ENCODE results near the gene SDHAF2. TPM values are rescaled to one million over a fixed set of nuclear protein-coding genes. Genes with fewer than 3 reads are reported as not detected.

Gene SDHAF2
- total RNA-seq, 1 experiment from 2014 or later: 34.0 TPM

GRCh38 chr11:61486779-61487178, 56.9 kb downstream of the SDHAF2 start:
- no TSS peak for BruUV-seq (replicated peaks)
- RAD21 ChIA-PET (ENCODE audit: low non-redundant PET in 1 of 2, low total read pairs in 2 of 2, uncharacterized antibody in 2 of 2, unreplicated experiment in 2 of 2): no interaction called here

More at GRCh38 chr11:61486779-61487178, 56.9 kb downstream of the SDHAF2 start:
- Histone ChIP-seq H2AFZ (ENCODE audit: low read depth, low read length, poor library complexity, severe bottlenecking) (no peak overlapping the region), H3K4me2 (ENCODE audit: low read length) (no peak overlapping the region), H3K79me2 (ENCODE audit: insufficient read depth, low read length) (no peaks in the 10 kb centered on the region), H3K27me3 (ENCODE audit: insufficient read depth, low read length) (no peaks in the 10 kb centered on the region), H3K9ac (ENCODE audit: low read length) (no peak overlapping the region), H3K4me3 (replicated peaks in 1 of 2; ENCODE audit: low read depth in 1 of 2, low read length in 2 of 2) (no peak overlapping the region), H3K27ac (ENCODE audit: low read depth, low read length) (no peak overlapping the region), H3K36me3 (ENCODE audit: control insufficient read depth in 1 of 2, insufficient read depth in 2 of 2, low read length in 2 of 2) (no peaks in the 10 kb centered on the region), H3K9me3 (ENCODE audit: control insufficient read depth in 1 of 2, insufficient read depth in 1 of 2, low read depth in 1 of 2, low read length in 2 of 2) (no peaks in the 10 kb centered on the region; a peak in 1 of 4 replicates), H3K9me2 (ENCODE audit: insufficient read depth) (no peaks in the 10 kb centered on the region), H3K4me1 (ENCODE audit: control insufficient read depth in 1 of 2, insufficient read depth in 2 of 2, low read length in 2 of 2) (peaks cover 0 to 13% of the 10 kb centered on the region in 2 experiments; a peak in 1 of 4 replicates), H4K20me1 (ENCODE audit: insufficient read depth) (no peaks in the 10 kb centered on the region)
- ATAC-seq (no peak), DNase-seq (ENCODE audit: low read depth, low spot score) (no peak)
- ChIA-PET CTCF (no interaction called here), POLR2A (no interaction called here)
- TF ChIP-seq CBX3 (IDR thresholded peaks at IDR 0.05; ENCODE audit: low read depth) (no peak), JUND (IDR thresholded peaks at IDR 0.05) (no peak)
- TF ChIP-seq, protein P1, sequence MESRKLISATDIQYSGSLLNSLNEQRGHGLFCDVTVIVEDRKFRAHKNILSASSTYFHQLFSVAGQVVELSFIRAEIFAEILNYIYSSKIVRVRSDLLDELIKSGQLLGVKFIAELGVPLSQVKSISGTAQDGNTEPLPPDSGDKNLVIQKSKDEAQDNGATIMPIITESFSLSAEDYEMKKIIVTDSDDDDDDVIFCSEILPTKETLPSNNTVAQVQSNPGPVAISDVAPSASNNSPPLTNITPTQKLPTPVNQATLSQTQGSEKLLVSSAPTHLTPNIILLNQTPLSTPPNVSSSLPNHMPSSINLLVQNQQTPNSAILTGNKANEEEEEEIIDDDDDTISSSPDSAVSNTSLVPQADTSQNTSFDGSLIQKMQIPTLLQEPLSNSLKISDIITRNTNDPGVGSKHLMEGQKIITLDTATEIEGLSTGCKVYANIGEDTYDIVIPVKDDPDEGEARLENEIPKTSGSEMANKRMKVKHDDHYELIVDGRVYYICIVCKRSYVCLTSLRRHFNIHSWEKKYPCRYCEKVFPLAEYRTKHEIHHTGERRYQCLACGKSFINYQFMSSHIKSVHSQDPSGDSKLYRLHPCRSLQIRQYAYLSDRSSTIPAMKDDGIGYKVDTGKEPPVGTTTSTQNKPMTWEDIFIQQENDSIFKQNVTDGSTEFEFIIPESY (IDR thresholded peaks at IDR 0.05; ENCODE audit: extremely low read depth, insufficient replicate concordance, low read length): no peak
- TF ChIP-seq, protein P2, sequence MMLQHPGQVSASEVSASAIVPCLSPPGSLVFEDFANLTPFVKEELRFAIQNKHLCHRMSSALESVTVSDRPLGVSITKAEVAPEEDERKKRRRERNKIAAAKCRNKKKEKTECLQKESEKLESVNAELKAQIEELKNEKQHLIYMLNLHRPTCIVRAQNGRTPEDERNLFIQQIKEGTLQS (IDR thresholded peaks at IDR 0.05): no peak
- TF ChIP-seq, protein P3, sequence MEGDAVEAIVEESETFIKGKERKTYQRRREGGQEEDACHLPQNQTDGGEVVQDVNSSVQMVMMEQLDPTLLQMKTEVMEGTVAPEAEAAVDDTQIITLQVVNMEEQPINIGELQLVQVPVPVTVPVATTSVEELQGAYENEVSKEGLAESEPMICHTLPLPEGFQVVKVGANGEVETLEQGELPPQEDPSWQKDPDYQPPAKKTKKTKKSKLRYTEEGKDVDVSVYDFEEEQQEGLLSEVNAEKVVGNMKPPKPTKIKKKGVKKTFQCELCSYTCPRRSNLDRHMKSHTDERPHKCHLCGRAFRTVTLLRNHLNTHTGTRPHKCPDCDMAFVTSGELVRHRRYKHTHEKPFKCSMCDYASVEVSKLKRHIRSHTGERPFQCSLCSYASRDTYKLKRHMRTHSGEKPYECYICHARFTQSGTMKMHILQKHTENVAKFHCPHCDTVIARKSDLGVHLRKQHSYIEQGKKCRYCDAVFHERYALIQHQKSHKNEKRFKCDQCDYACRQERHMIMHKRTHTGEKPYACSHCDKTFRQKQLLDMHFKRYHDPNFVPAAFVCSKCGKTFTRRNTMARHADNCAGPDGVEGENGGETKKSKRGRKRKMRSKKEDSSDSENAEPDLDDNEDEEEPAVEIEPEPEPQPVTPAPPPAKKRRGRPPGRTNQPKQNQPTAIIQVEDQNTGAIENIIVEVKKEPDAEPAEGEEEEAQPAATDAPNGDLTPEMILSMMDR (IDR thresholded peaks at IDR 0.05 in 2 of 3, conservative IDR thresholded peaks at IDR 0.05 in 1 of 3; ENCODE audit: borderline replicate concordance in 1 of 3, insufficient read depth in 1 of 3, low read depth in 2 of 3, low read length in 2 of 3): no peak
- intact Hi-C loops (cut with micrococcal nuclease): no loop called here
